Chondrocyte (in vitro differentiated cells): ENCODE data around the gene AAK1. TPM values are rescaled to one million over a fixed set of nuclear protein-coding genes. Genes with fewer than 3 reads are reported as not detected.
A peak's percentile ranks its signal among the peaks of the same experiment; 100 is the strongest.

ENCODE experiments used
- DNase-seq: peaks from one replicate; pipeline ENCODE4 v3.0.0; 2021; ENCODE audit warnings: mixed read lengths, low spot score
- H3K27ac Mint-ChIP-seq: one replicate; pipeline ENCODE4 v1.8.0; 2021; ENCODE audit warnings: mild to moderate bottlenecking, moderate library complexity, mixed read lengths; ENCODE audit not compliant: unreplicated experiment
- H3K27me3 Mint-ChIP-seq: 2 replicates; pipeline ENCODE4 v1.8.0; 2021; ENCODE audit warnings: low read depth, mixed read lengths
- H3K36me3 Mint-ChIP-seq: 2 replicates; pipeline ENCODE4 v1.8.0; 2021; ENCODE audit warnings: low read depth, mixed read lengths
- H3K4me1 Mint-ChIP-seq: 2 replicates; pipeline ENCODE4 v1.8.0; 2021; ENCODE audit warnings: low read depth, mild to moderate bottlenecking, mixed read lengths
- H3K4me3 Mint-ChIP-seq: one replicate; pipeline ENCODE4 v1.8.0; 2021; ENCODE audit warnings: mild to moderate bottlenecking, moderate library complexity, mixed read lengths; ENCODE audit not compliant: unreplicated experiment
- H3K9me3 Mint-ChIP-seq: 2 replicates; pipeline ENCODE4 v1.8.0; 2021; ENCODE audit warnings: low read depth, mixed read lengths
- CTCF ChIP-seq: fragments of 200-600 bp; sonication (generic); IDR thresholded peaks from 2 replicates; pipeline ENCODE4 v1.5.0; 2021; ENCODE audit warnings: antibody characterized with exemption, mild to moderate bottlenecking, moderate library complexity
- total RNA-seq: library from RNA; stranded (reverse); gene quantifications from 3 replicates; pipeline ENCODE4 v1.2.1, GENCODE V29; 2021

AAK1 gene
- total RNA-seq, 1 donor from 2014 or later, result 97.2 TPM

GRCh38 chr2:69549421-69549820 is 94.1 kb downstream of the AAK1 start:
- Mint-ChIP-seq H3K36me3 (peaks cover 8% of the 10 kb centered on the region), H3K27me3 (no peaks in the 10 kb centered on the region), H3K9me3 (peaks cover 5% of the 10 kb centered on the region), H3K4me1 (peaks cover 41% of the 10 kb centered on the region), H3K27ac (peak overlapping the region; percentile 34), H3K4me3 (no peak overlapping the region)
- no peak for TF ChIP-seq CTCF
- no peak for DNase-seq

GRCh38 chr2:69547984-69548715 is 95.4 kb downstream of the AAK1 start:
- Mint-ChIP-seq H3K27ac (peak overlapping the region; percentile 24), H3K4me1 (peaks cover 36% of the 10 kb centered on the region), H3K27me3 (no peaks in the 10 kb centered on the region), H3K36me3 (peaks cover 6% of the 10 kb centered on the region), H3K4me3 (no peak overlapping the region), H3K9me3 (peaks cover 5% of the 10 kb centered on the region)
- DNase-seq, result no peak
- TF ChIP-seq CTCF, result no peak

- Mint-ChIP-seq H3K4me3 (no peak overlapping the region), H3K4me1 (peaks cover 36% of the 10 kb centered on the region), H3K9me3 (peaks cover 5% of the 10 kb centered on the region), H3K36me3 (peaks cover 7% of the 10 kb centered on the region), H3K27me3 (no peaks in the 10 kb centered on the region), H3K27ac (no peak overlapping the region)
- no peak for DNase-seq
- no peak for TF ChIP-seq CTCF
Observed at GRCh38 chr2:69546646-69547045, 96.9 kb downstream of the AAK1 start.

- DNase-seq, result no peak
- Mint-ChIP-seq H3K27ac (no peak overlapping the region), H3K9me3 (peaks cover 9% of the 10 kb centered on the region), H3K27me3 (no peaks in the 10 kb centered on the region), H3K4me3 (no peak overlapping the region), H3K4me1 (peaks cover 30% of the 10 kb centered on the region), H3K36me3 (peaks cover 11% of the 10 kb centered on the region)
- TF ChIP-seq CTCF, result no peak
Observed at GRCh38 chr2:69545477-69545932, 98.0 kb downstream of the AAK1 start.

- H3K9me3 Mint-ChIP-seq, result peaks cover 9% of the 10 kb centered on the region
- DNase-seq, result no peak
- H3K36me3 Mint-ChIP-seq, result peaks cover 11% of the 10 kb centered on the region
- no peak overlapping the region for H3K4me3 Mint-ChIP-seq
- H3K4me1 Mint-ChIP-seq, result peaks cover 26% of the 10 kb centered on the region
- no peaks in the 10 kb centered on the region for H3K27me3 Mint-ChIP-seq
- no peak for TF ChIP-seq CTCF
- no peak overlapping the region for H3K27ac Mint-ChIP-seq
Observed at GRCh38 chr2:69544951-69545350, 98.6 kb downstream of the AAK1 start.
